Activated T-cell treated with anti-CD3 and anti-CD28 coated beads, Interleukin-2, amount 50 U/mL, for 4 hours (primary cell): ENCODE measurements around the gene NUP214. TPM values are rescaled to one million over a fixed set of nuclear protein-coding genes. Genes with fewer than 3 reads are reported as not detected.

Experiments
- ATAC-seq, 2 donors: fragments of 200-7000 bp; cut with Tn5 transposase; one replicate each; pipeline ENCODE4 v1.10.0; 2021
- DNase-seq: peaks from one replicate; pipeline ENCODE4 v3.0.0-alpha.2; 2020
- H3K27me3 Mint-ChIP-seq: one replicate; pipeline ENCODE4 v1.8.0; 2021; ENCODE audit warnings: low read depth, mixed read lengths
- H3K36me3 Mint-ChIP-seq: one replicate; pipeline ENCODE4 v1.8.0; 2022; ENCODE audit warnings: mixed read lengths; ENCODE audit not compliant: insufficient read depth
- H3K4me1 Mint-ChIP-seq: one replicate; pipeline ENCODE4 v1.8.0; 2021; ENCODE audit warnings: low read depth, mixed read lengths
- H3K4me3 Mint-ChIP-seq: one replicate; pipeline ENCODE4 v1.8.0; 2021; ENCODE audit warnings: mild to moderate bottlenecking, moderate library complexity, mixed read lengths
- H3K9me3 Mint-ChIP-seq: one replicate; pipeline ENCODE4 v1.8.0; 2021; ENCODE audit warnings: mixed read lengths
- total RNA-seq, 3 donors: library from RNA; stranded (reverse); gene quantifications; one replicate each; pipeline ENCODE4 v1.2.1, GENCODE V29; 2021

The NUP214 gene
- total RNA-seq, 3 donors from 2014 or later = 69.7 to 78.6 (median 76.3) TPM

DNA sequence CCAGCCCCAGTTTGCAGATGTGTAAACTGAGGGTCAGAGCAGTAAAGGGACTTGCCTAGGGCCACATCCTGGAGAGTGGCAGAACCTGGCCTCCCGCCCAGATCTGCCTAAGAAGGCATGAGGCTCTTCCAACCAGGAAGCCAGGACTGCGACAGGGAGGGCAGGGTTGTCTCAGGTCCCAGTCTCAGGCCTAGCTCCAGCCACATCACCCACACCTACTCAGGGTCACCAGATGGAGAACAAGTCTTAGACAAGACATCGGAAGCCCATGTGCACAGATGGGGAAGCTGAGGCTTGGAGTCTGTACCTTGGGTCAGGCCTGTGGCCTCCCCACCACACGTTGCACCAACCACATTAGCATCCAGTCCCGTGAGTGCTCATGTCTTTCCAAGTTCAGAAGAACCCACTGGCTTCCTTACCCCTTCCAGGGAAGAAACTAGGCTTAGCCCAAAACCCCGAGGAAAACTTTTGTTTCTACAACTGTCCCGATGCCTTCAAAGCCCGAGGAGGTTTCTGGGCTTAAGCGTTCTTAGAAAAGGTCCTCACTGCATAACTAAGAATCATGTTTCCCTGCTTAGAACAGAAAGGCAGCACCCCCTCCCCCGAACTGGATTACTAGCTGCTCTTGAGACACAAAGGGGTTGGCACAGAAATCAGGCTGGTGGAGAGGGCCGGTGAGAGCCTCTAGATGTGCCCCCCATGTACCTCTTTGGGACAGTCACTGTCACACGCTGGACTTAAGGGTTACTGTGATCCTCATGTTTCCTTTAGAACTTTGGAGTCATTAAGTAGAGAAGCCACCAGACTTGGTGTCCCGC, 148.7 kb downstream of the NUP214 start:
- Mint-ChIP-seq H3K9me3 (no peaks in the 10 kb centered on the region), H3K36me3 (no peaks in the 10 kb centered on the region), H3K4me3 (peak overlapping the region; percentile 88), H3K4me1 (peaks cover 46% of the 10 kb centered on the region), H3K27me3 (no peaks in the 10 kb centered on the region)
- ATAC-seq (no peak), DNase-seq (no peak)

DNA sequence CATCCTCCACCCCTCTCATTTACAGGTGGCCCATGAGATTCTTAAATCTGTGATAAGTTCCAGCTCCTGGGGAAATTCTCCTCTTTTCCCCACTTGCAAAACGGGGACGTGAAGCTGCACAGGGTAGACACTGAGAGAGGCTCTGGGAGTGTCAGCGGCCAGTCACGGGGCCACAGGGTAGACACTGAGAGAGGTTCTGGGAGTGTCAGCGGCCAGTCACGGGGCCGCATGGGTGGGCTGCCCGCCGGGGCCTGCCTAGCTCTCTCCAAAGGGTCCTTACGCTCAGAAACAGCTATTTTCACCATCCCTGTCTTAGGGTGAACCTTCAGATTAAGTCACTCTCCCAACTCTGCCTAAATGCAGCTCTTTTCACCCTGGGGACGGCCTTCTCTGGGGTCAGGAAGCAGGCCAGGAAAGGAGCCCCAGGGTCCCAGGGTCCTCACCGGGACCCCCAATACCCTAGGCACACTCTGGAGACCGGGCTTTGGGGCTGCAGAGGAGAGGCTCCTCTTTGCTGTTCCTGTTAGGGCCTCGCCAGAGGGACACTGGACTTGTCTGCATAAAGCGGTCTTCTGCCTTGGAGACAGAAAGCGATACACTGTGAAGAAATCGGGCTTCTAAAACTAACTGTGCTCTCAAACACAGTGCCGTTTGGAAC, 149.4 kb downstream of the NUP214 start:
- no peak for DNase-seq

DNA sequence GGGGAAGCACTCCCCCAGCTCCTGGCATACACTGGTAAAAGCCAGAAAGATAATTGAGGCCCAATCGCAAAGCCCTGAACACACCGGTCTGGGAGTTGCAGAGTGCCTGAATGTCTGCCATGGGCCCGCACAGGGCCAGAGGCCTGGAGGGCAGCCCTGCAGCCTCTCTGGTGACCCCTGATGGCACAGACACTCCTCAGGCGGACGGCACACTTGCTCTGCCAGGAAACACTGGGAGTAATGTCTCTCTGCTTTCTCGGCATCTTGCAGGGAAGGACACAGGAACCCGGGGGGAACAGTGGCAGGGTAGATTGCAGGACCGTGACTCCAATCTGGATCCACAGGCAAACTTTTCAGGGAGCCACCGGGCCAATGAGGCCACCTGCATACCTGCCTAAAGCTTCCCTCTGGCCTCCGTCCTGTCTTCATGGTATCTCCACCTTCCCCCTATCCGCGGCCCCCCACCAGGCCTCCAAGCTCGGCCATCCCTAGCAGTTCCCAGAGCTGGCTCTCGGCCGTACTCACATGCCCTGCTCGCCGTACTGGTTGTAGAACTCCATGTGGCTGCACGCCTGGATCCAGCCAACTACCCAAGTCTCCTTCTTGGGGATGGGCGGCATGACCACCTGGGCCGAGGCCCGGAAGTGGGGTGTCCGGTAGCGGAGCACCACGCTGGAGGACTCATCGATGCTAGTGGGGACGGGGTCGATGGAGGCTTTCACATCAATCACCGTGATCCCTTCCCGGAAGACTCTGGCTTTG, 150.1 kb downstream of the NUP214 start:
- Mint-ChIP-seq H3K9me3 (no peaks in the 10 kb centered on the region), H3K36me3 (no peaks in the 10 kb centered on the region), H3K4me3 (peak overlapping the region; percentile 88), H3K27me3 (no peaks in the 10 kb centered on the region), H3K4me1 (peaks cover 35% of the 10 kb centered on the region)
- ATAC-seq (peak; percentile 2 to 3), DNase-seq (no peak)

More for the DNA sequence above, 149.4 kb downstream of the NUP214 start:
- no peaks in the 10 kb centered on the region for H3K27me3 Mint-ChIP-seq
- peak in 1 of 2 donors; percentile 12 for ATAC-seq
- H3K4me3 Mint-ChIP-seq = peak overlapping the region; percentile 88
- peaks cover 41% of the 10 kb centered on the region for H3K4me1 Mint-ChIP-seq
- no peaks in the 10 kb centered on the region for H3K36me3 Mint-ChIP-seq
- H3K9me3 Mint-ChIP-seq = no peaks in the 10 kb centered on the region

DNA sequence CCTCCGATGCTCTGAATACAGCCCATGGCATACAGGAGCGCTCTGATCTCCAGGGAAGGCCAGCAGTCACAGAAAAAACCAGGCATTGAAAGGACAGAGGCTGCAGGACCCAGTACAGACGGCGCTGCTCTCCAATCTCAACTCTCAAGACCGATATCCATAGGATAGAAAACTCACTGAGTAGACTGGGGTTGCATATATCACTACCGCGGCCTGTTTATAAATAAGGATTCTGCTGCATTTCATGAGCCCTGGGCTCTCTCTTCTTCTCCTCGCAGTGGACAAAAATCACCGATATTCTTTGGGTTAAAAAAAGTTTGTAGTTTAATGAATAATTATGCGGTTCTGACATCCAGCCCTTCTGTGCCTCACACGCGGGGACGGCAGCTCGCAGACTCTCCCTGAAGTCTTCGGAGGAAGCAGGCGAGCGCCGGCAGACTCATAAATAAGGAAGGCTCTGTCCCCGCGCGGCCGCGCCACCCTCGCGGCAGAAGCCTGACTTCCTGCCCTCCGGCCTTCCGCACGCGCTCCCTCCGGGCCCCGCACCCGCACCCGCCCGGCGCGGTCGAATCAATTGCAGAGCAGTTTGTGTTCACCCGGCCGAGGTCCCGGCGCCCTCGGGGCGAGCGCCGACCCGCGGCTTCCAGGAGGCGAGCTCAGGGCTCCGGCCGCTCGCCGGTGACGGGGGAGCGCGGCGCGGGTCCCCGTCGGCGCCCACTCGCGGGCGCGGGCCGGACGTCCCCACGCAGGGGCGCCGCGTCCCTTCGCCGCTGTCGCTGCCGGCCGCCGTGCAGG, 150.9 kb downstream of the NUP214 start, which contains the start of gene FAM78A:
TSS of gene FAM78A (minus strand) at position 417 of the 795 bp plus-strand sequence. CDS start at position 86, 331 bp downstream.
- peak within 1 kb of the TSS; percentile 88 for H3K4me3 Mint-ChIP-seq
- H3K27me3 Mint-ChIP-seq = no peaks in the 10 kb centered on the region
- H3K9me3 Mint-ChIP-seq = no peaks in the 10 kb centered on the region
- peak; percentile 6 to 11 for ATAC-seq
- no peak for DNase-seq
- H3K36me3 Mint-ChIP-seq = no peaks in the 10 kb centered on the region
- H3K4me1 Mint-ChIP-seq = peaks cover 27% of the 10 kb centered on the region

DNA sequence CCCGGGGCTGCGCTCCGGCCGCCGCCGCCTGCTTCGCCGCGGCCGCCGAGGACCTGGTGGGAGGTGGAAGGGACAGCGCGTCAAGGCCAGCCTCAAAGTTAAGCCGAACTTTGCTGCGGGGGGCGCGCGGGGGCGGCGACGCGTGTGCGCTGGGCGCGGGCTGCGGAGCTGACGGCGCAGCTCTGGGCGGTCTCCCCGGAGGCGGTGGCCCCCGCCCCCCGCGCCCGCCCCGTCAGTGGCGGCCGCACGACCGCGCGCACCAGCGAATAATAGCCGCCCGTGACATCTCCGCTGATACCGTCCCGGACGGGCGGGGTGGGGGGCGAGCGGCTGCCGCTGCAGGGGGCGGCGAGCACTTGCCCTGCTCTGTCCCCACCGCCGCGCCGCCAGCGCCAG, 151.5 kb downstream of the NUP214 start:
- ATAC-seq = peak; percentile 46

DNA sequence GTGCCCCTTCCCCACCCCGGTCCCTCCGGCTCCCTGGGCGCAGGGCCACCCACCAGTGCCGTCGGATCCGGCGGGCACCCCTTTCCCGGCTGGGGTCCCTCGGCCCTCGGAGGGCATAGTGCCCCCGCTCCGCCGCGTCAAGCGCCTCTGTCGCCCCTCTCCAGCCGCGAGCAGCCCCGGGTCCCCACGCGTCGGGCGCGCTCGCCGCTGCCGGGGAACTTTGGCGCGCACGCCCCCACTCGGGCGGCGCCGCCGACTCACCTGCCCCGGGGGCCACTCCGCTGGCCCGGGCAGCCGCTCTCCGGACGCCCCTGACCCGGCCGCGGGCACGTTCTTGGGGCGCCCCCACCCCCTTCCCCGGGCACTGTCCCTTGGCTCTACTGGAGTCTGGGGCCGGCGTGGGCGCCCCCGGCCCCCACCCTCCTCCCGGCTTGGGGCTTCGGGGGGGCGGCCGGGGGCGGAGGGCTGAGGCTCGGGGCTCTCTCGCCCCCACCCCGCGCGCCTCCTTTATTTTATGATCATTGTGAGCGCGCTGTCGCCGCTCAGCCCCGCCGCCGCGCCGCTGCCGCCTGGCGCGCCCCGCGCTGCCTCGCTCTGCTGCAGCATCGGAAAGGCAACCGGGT, 152.0 kb downstream of the NUP214 start:
- H3K9me3 Mint-ChIP-seq = no peaks in the 10 kb centered on the region
- H3K27me3 Mint-ChIP-seq = peaks cover 9% of the 10 kb centered on the region
- ATAC-seq (peak; percentile 5 to 14), DNase-seq (no peak)
- H3K4me1 Mint-ChIP-seq = peaks cover 26% of the 10 kb centered on the region
- peak overlapping the region; percentile 19 for H3K4me3 Mint-ChIP-seq
- no peaks in the 10 kb centered on the region for H3K36me3 Mint-ChIP-seq

More for the DNA sequence above, 151.5 kb downstream of the NUP214 start:
- Mint-ChIP-seq H3K27me3 (peaks cover 4% of the 10 kb centered on the region), H3K9me3 (no peaks in the 10 kb centered on the region), H3K4me1 (peaks cover 26% of the 10 kb centered on the region), H3K36me3 (no peaks in the 10 kb centered on the region), H3K4me3 (peak overlapping the region; percentile 59)
- no peak for DNase-seq

DNA sequence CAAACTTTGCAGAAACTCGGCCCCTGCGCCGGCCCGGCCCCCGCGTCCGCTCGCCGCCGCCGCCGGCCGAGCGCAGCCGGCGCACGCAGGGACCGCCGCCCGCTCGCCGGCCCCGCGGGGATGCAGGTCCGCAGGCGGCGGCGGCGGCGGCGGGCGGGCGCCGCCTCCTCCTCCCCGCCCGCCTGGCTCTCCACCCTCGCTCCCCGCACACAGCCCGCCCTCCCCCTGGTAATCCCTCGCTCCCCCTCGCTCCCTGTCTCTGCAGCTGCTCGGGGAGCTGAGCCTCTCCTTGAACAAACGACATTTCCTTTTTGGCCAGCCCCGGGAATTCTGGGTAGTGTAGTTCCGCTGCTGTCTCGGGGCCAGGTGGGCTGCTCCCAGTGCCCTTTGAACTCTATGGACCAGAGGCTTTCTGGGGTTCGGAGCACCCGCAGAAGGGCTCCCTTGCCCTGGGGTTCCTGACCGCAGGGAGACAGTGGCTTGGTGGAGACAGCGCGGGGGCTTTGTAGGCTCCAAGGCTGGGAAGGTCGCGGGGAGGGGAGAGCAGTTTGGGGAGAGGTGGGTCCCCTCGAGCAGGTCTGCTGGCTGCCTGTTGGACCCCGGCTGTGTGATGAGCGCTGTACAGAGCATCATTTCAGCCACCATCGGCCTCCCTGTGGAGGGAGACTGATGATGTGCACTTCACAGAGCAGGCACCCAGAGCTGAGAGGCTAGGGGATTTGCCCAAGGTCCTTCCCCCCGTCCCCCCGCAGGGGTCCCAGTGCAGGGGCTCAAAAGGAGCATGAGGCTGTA, 152.7 kb downstream of the NUP214 start:
- H3K36me3 Mint-ChIP-seq = no peaks in the 10 kb centered on the region
- ATAC-seq (peak; percentile 47 to 49), DNase-seq (peak; percentile 62)
- H3K4me1 Mint-ChIP-seq = peaks cover 22% of the 10 kb centered on the region
- H3K27me3 Mint-ChIP-seq = peaks cover 9% of the 10 kb centered on the region
- no peaks in the 10 kb centered on the region for H3K9me3 Mint-ChIP-seq
- H3K4me3 Mint-ChIP-seq = peak overlapping the region; percentile 83

DNA sequence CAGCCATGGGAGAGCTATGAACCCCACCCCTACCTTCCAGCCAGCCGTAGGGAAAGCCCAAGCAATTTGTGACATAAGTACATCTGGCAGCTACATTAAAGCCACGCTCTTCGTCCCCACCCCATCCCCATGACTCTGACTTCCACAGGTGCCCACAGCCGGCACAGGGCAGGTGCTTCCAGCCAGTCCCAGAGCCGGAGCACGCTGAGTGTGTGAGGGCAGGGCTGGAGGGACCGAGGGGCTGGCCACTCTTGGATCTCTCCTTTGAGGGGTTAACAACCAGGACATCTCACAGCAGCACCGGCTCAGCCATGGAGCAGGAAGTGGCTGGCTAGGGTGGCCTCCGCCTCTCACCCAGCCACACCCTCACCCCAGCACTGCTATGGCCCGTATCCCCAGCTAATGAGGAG, 153.3 kb downstream of the NUP214 start:
- Mint-ChIP-seq H3K4me1 (peaks cover 21% of the 10 kb centered on the region), H3K9me3 (no peaks in the 10 kb centered on the region), H3K27me3 (peaks cover 9% of the 10 kb centered on the region), H3K4me3 (peak overlapping the region; percentile 83), H3K36me3 (no peaks in the 10 kb centered on the region)
- no peak for DNase-seq
- ATAC-seq = no peak

DNA sequence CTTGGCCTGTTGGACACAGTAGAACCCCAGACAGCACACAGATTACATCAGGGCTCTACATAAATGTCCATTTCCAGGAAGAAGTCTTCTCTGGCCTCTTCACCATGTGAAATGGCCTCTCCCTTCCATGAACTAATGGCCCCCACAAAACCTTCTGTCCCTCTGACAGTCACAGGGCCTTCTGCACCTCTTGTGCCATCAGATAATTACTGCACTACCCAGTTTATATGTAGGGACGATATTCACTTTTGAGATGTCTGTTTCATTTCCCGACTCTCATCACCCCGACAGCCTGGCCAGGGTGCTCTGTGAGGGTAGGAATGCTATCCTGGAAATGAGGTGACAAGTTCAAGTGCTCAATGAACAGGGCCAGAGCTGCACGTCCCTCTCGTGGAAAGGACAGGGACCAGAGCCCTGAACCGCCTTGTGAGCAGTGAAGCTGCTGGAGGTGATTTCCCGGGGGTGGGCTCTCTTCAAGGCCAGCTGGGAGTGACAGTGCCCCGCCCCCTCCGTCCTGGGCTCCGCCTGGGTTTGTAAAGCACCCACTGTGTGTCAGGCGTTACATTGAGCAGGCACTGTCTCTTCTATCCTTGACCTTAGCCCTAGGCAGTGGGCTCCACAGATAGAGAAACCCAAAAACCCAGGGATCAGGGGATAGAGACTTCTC, 153.9 kb downstream of the NUP214 start:
- Mint-ChIP-seq H3K4me1 (peaks cover 21% of the 10 kb centered on the region), H3K27me3 (peaks cover 9% of the 10 kb centered on the region), H3K36me3 (no peaks in the 10 kb centered on the region), H3K4me3 (peak overlapping the region; percentile 83), H3K9me3 (no peaks in the 10 kb centered on the region)
- ATAC-seq (no peak), DNase-seq (no peak)

DNA sequence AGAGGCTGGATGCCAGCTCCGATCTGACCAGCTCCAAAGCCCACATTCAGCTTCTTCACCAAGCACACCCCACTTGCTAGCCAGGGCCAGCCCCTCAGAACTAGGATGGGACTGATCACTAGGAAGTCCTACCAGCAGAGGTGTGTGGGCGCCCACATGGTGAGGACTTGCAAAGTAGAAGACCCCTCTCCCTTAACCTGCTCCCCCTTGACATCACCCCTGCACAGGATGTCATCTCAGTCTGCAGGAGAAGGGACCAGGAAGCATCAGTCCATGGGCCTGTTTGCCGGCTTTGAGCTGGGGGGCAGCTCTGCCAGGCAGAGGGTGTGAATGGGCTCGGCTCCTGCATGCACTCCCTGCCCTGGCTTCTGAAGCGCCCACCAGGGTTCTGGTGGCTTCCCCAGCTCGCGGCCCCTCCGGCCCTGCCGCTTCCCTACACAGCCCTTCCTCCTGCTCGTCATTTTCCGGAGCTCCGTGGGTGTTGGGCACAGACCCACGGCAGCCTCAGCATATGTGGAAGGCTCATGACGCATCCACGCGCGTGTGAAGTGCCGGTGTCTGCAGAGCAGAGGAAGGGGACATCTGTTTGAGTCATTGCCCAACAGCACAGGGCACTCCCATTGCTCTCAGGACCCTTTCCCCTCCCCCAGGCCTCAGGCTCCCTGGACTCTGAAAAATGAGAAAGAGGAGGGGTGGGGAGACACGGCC, 154.6 kb downstream of the NUP214 start:
- DNase-seq = no peak
- H3K4me3 Mint-ChIP-seq = no peak overlapping the region
- ATAC-seq = no peak
- peaks cover 21% of the 10 kb centered on the region for H3K4me1 Mint-ChIP-seq
- no peaks in the 10 kb centered on the region for H3K9me3 Mint-ChIP-seq
- H3K27me3 Mint-ChIP-seq = peaks cover 9% of the 10 kb centered on the region
- no peaks in the 10 kb centered on the region for H3K36me3 Mint-ChIP-seq

DNA sequence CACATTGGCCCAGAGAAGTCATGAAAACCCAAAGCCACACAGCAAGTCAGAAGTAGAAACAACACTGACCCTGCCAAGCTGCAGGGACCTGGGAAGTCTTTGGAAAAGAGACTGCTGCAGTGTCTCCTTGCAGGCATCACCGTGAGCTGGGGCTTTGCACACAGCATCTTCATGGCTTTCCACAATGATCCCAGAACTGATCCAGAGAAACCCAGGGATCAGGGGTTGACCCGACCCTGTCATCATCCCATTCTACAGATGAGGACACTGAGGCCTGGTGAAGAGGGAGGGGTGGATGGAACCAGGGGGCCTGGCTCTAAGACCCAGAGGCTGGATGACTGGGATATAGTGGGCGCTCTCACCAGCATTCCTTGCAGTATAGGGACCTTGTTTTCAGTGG, 155.3 kb downstream of the NUP214 start:
- Mint-ChIP-seq H3K9me3 (no peaks in the 10 kb centered on the region), H3K27me3 (peaks cover 9% of the 10 kb centered on the region), H3K36me3 (no peaks in the 10 kb centered on the region), H3K4me1 (peaks cover 21% of the 10 kb centered on the region), H3K4me3 (no peak overlapping the region)
- ATAC-seq (no peak), DNase-seq (no peak)
